ENCODE results near the gene ASXL3. TPM values are rescaled to one million over a fixed set of nuclear protein-coding genes. Genes with fewer than 3 reads are reported as not detected.

Gene ASXL3
- total RNA-seq, 4 donors from 2014 or later: 8.3 to 25.3 (median 20.3) TPM

GRCh38 chr18:33581856-33582255 lies 3.8 kb downstream of the ASXL3 start:
- no peak overlapping the region for H3K4me3 ChIP-seq (replicated peaks in 1 of 3)
- WGBS, 2 donors: 78 to 87% methylated on average over 2 of the region's 2 CpGs

GRCh38 chr18:33583901-33584300 lies 5.9 kb downstream of the ASXL3 start:
- no peak for DNase-seq
- Histone ChIP-seq H3K4me1 (peaks cover 18 to 24% of the 10 kb centered on the region in 2 donors), H3K27me3 (no peaks in the 10 kb centered on the region), H3K27ac (peak overlapping the region; percentile 33 to 73 (median 53)), H3K9me3 (no peaks in the 10 kb centered on the region), H3K36me3 (no peaks in the 10 kb centered on the region), H3K4me3 (replicated peaks in 1 of 3) (no peak overlapping the region)
- intact Hi-C loops (cut with DNase I): no loop called here
- 74 to 79% methylated on average over 1 of the region's 1 CpG for WGBS, 2 donors
- TF ChIP-seq CTCF (IDR thresholded peaks at IDR 0.05): no peak
- no peak for TF ChIP-seq POLR2A (IDR thresholded peaks at IDR 0.05)

More at GRCh38 chr18:33581856-33582255, 3.8 kb downstream of the ASXL3 start:
- Histone ChIP-seq H3K36me3 (no peaks in the 10 kb centered on the region), H3K27me3 (no peaks in the 10 kb centered on the region), H3K9me3 (no peaks in the 10 kb centered on the region), H3K27ac (peak overlapping the region; percentile 34 to 73 (median 53)), H3K4me1 (peaks cover 18 to 24% of the 10 kb centered on the region in 2 donors)
- DNase-seq: peak; percentile 29 to 43
- no peak for TF ChIP-seq POLR2A (IDR thresholded peaks at IDR 0.05)
- TF ChIP-seq CTCF (IDR thresholded peaks at IDR 0.05): no peak
- intact Hi-C loops (cut with DNase I): no loop called here

- Histone ChIP-seq H3K27me3 (no peaks in the 10 kb centered on the region), H3K4me3 (replicated peaks in 1 of 3) (no peak overlapping the region), H3K4me1 (peaks cover 18 to 24% of the 10 kb centered on the region in 2 donors), H3K9me3 (no peaks in the 10 kb centered on the region), H3K36me3 (no peaks in the 10 kb centered on the region), H3K27ac (peak overlapping the region; percentile 51 to 73 (median 53))
- intact Hi-C loops (cut with DNase I): no loop called here
- TF ChIP-seq CTCF (IDR thresholded peaks at IDR 0.05) (no peak), POLR2A (IDR thresholded peaks at IDR 0.05) (no peak)
- DNase-seq: peak; percentile 50 to 57
- WGBS, 2 donors: 33 to 37% methylated on average over 3 of the region's 3 CpGs
Observed at GRCh38 chr18:33584548-33585430, 6.8 kb downstream of the ASXL3 start.

- Histone ChIP-seq H3K4me3 (replicated peaks in 1 of 3) (no peak overlapping the region), H3K4me1 (peaks cover 18 to 24% of the 10 kb centered on the region in 2 donors), H3K27ac (peak overlapping the region; percentile 51 to 73 (median 53)), H3K9me3 (no peaks in the 10 kb centered on the region), H3K36me3 (no peaks in the 10 kb centered on the region), H3K27me3 (no peaks in the 10 kb centered on the region)
- no peak for DNase-seq
- 89 to 90% methylated on average over 3 of the region's 3 CpGs for WGBS, 2 donors
- intact Hi-C loops (cut with DNase I): no loop called here
- TF ChIP-seq POLR2A (IDR thresholded peaks at IDR 0.05): no peak
- no peak for TF ChIP-seq CTCF (IDR thresholded peaks at IDR 0.05)
Observed at GRCh38 chr18:33585431-33585775, 7.4 kb downstream of the ASXL3 start.

- Histone ChIP-seq H3K36me3 (no peaks in the 10 kb centered on the region), H3K9me3 (no peaks in the 10 kb centered on the region), H3K4me1 (peaks cover 13 to 30% of the 10 kb centered on the region in 2 donors), H3K27me3 (no peaks in the 10 kb centered on the region), H3K4me3 (replicated peaks in 1 of 3) (no peak overlapping the region), H3K27ac (no peak overlapping the region)
- DNase-seq: no peak
- 92 to 100% methylated on average over 2 of the region's 2 CpGs for WGBS, 2 donors
- intact Hi-C loops (cut with DNase I): no loop called here
- no peak for TF ChIP-seq POLR2A (IDR thresholded peaks at IDR 0.05)
Observed at GRCh38 chr18:33588361-33588760, 10.3 kb downstream of the ASXL3 start.

All from thyroid gland (tissue), 4 donors.